Panc1 (cell line): ENCODE measurements around the gene CSTPP1. TPM values are rescaled to one million over a fixed set of nuclear protein-coding genes. Genes with fewer than 3 reads are reported as not detected.

Experiments used
- ATAC-seq: fragments of 200-7000 bp; cut with Tn5 transposase; 2 replicates; pipeline ENCODE4 v1.9.1; 2020; ENCODE audit warnings: mild to moderate bottlenecking, moderate library complexity
- BruUV-seq: library from RNA; stranded (reverse); fragments of 400-500 nt; replicated peaks from 2 replicates; lab custom pipeline; 2021; lab: Mats Ljungman, UMichigan
- CTCF ChIA-PET: fragments of 300-600 bp; sonication (Branson Sonifier 250); formaldehyde crosslinking; loops from one replicate; lab custom pipeline; 2022; ENCODE audit warnings: antibody characterized with exemption; lab: Charles Lee
- POLR2A ChIA-PET: fragments of 300-600 bp; sonication (Branson Sonifier 250); formaldehyde crosslinking; loops from one replicate; lab custom pipeline; 2022; ENCODE audit warnings: antibody characterized with exemption; lab: Charles Lee
- DNase-seq: peaks from one replicate; pipeline ENCODE4 v3.0.0-alpha.2; 2010; ENCODE audit warnings: low read depth, low spot score
- H3K27ac ChIP-seq: 2 replicates; pipeline ENCODE4 v1.5.1; 2011; ENCODE audit warnings: mild to moderate bottlenecking, low read length, inconsistent platforms
- H3K27me3 ChIP-seq: fragments of 200-500 bp; sonication (Bioruptor generic); 2 replicates; pipeline ENCODE4 v1.6.0; 2014; ENCODE audit warnings: low read length, inconsistent platforms; ENCODE audit not compliant: control insufficient read depth, insufficient read depth
- H3K36me3 ChIP-seq: fragments of 200-500 bp; sonication (Bioruptor generic); 2 replicates; pipeline ENCODE4 v1.5.1; 2014; ENCODE audit warnings: inconsistent platforms, mild to moderate bottlenecking, low read length, moderate library complexity; ENCODE audit not compliant: control insufficient read depth, insufficient read depth
- H3K4me1 ChIP-seq: 2 replicates; pipeline ENCODE4 v1.5.1; 2011; ENCODE audit warnings: inconsistent platforms, mild to moderate bottlenecking, low read length, moderate library complexity; ENCODE audit not compliant: control insufficient read depth, insufficient read depth
- H3K4me3 ChIP-seq, 2 experiments: 2 replicates each; pipeline ENCODE4 v1.5.1; 2011 to 2012; ENCODE audit warnings: low read depth in 2 of 2, low read length in 2 of 2, mild to moderate bottlenecking in 2 of 2, inconsistent platforms in 1 of 2, moderate library complexity in 1 of 2
- H3K9me3 ChIP-seq: fragments of 200-500 bp; sonication (Bioruptor generic); 2 replicates; pipeline ENCODE4 v1.5.1; 2014; ENCODE audit warnings: low read depth, mild to moderate bottlenecking, inconsistent platforms, low read length, moderate library complexity; ENCODE audit not compliant: control insufficient read depth, insufficient read depth
- POLR2AphosphoS5 ChIP-seq: IDR thresholded peaks from 2 replicates; pipeline ENCODE4 v1.6.1; 2012; ENCODE audit warnings: mild to moderate bottlenecking, low read depth, low read length, moderate library complexity
- SIN3A ChIP-seq: IDR thresholded peaks from 2 replicates; pipeline ENCODE4 v1.6.1; 2012; ENCODE audit warnings: low read depth, mild to moderate bottlenecking, low read length, moderate library complexity, borderline replicate concordance; ENCODE audit not compliant: insufficient read depth
- TCF7L2 ChIP-seq: IDR thresholded peaks from 2 replicates; pipeline ENCODE4 v1.6.1; 2011; ENCODE audit warnings: mild to moderate bottlenecking, low read depth, low read length, inconsistent platforms
- in situ Hi-C: cut with HindIII; loops from 2 replicates; pipeline ENCODE4 v1.10.0; 2016; ENCODE audit warnings: low sequenced_read_pairs, low pct_unique_long_range_greater_than_20kb
- intact Hi-C: fragments of 100-400 bp; cut with micrococcal nuclease; formaldehyde crosslinking; loops from one replicate; pipeline ENCODE4 v1.10.0; 2022; ENCODE audit not compliant: unreplicated experiment
- total RNA-seq: library from RNA; stranded (reverse); gene quantifications from one replicate; pipeline ENCODE4 v1.2.1, GENCODE V29; 2021; ENCODE audit not compliant: unreplicated experiment
- TF ChIP-seq, protein P1 (sequence below), 2 experiments: IDR thresholded peaks; 2 replicates each; pipeline ENCODE4 v1.6.1; 2011 to 2012; ENCODE audit warnings: low read depth in 2 of 2, control low read depth in 1 of 2, low read length in 1 of 2, mild to moderate bottlenecking in 1 of 2, moderate library complexity in 1 of 2; ENCODE audit not compliant: insufficient read depth in 1 of 2
- TF ChIP-seq, protein P2 (sequence below): fragments of 450-650 bp; IDR thresholded peaks from 2 replicates; pipeline ENCODE4 v1.5.1; 2017; ENCODE audit warnings: mild to moderate bottlenecking

CSTPP1 gene
- total RNA-seq, 1 experiment from 2014 or later, result 29.0 TPM

DNA sequence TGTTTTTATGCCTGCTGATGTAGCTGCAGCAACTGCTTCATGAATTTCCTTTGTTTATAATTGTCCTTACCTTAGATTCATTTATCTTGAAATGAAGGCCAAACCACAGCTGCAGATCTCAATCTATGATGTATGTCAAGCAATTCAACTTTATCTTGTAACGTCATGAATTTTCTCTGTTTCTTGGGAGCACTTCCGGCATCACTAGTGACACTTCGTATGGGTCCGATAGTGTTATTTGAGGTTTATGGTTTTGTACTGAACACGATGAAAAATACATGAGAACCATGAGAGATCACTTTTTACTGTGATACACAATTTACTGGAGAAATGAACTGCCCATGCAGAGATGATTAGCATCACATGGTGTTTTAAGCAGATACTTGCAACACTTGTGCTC is 98.5 kb downstream of the CSTPP1 start:
- intact Hi-C loops, result no loop called here
- POLR2A ChIA-PET, result interaction anchor here (0.6 kb wide), 1 partner anchor 20 kb away, joined by 18 read pairs; no protein-coding TSS in a partner anchor
- in situ Hi-C loops, result no loop called here
- Histone ChIP-seq H3K9me3 (no peaks in the 10 kb centered on the region), H3K36me3 (no peaks in the 10 kb centered on the region), H3K4me3 (no peak overlapping the region), H3K27me3 (no peaks in the 10 kb centered on the region), H3K4me1 (no peaks in the 10 kb centered on the region), H3K27ac (no peak overlapping the region)
- no peak for DNase-seq
- no peak for ATAC-seq
- BruUV-seq, result no TSS peak
- TF ChIP-seq, protein P1, sequence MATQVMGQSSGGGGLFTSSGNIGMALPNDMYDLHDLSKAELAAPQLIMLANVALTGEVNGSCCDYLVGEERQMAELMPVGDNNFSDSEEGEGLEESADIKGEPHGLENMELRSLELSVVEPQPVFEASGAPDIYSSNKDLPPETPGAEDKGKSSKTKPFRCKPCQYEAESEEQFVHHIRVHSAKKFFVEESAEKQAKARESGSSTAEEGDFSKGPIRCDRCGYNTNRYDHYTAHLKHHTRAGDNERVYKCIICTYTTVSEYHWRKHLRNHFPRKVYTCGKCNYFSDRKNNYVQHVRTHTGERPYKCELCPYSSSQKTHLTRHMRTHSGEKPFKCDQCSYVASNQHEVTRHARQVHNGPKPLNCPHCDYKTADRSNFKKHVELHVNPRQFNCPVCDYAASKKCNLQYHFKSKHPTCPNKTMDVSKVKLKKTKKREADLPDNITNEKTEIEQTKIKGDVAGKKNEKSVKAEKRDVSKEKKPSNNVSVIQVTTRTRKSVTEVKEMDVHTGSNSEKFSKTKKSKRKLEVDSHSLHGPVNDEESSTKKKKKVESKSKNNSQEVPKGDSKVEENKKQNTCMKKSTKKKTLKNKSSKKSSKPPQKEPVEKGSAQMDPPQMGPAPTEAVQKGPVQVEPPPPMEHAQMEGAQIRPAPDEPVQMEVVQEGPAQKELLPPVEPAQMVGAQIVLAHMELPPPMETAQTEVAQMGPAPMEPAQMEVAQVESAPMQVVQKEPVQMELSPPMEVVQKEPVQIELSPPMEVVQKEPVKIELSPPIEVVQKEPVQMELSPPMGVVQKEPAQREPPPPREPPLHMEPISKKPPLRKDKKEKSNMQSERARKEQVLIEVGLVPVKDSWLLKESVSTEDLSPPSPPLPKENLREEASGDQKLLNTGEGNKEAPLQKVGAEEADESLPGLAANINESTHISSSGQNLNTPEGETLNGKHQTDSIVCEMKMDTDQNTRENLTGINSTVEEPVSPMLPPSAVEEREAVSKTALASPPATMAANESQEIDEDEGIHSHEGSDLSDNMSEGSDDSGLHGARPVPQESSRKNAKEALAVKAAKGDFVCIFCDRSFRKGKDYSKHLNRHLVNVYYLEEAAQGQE (IDR thresholded peaks at IDR 0.05; ENCODE audit: insufficient read depth in 1 of 2, low read depth in 2 of 2, low read length in 1 of 2), result no peak
- TF ChIP-seq TCF7L2 (no peak), SIN3A (no peak), POLR2AphosphoS5 (no peak)
- TF ChIP-seq, protein P2, sequence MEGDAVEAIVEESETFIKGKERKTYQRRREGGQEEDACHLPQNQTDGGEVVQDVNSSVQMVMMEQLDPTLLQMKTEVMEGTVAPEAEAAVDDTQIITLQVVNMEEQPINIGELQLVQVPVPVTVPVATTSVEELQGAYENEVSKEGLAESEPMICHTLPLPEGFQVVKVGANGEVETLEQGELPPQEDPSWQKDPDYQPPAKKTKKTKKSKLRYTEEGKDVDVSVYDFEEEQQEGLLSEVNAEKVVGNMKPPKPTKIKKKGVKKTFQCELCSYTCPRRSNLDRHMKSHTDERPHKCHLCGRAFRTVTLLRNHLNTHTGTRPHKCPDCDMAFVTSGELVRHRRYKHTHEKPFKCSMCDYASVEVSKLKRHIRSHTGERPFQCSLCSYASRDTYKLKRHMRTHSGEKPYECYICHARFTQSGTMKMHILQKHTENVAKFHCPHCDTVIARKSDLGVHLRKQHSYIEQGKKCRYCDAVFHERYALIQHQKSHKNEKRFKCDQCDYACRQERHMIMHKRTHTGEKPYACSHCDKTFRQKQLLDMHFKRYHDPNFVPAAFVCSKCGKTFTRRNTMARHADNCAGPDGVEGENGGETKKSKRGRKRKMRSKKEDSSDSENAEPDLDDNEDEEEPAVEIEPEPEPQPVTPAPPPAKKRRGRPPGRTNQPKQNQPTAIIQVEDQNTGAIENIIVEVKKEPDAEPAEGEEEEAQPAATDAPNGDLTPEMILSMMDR, result no peak
- CTCF ChIA-PET, result no interaction called here

DNA sequence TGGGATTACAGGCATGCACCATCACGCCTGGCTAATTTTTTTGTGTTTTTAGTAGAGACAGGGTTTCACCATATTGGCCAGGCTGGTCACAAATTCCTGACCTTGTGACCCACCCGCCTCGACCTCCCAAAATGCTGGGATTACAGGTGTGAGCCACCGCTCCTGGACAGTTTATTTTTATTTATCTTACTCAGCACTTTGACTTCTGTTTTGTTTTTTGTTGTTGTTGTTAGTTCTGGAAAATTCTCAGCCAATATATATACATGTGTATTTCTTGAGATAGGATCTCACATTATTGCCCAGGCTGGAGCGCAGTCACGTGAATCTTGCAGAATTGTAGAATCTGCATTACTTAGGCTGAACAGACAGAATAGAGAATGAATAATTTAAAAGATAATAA is 107.6 kb downstream of the CSTPP1 start:
- BruUV-seq, result no TSS peak
- in situ Hi-C loops, result no loop called here
- TF ChIP-seq POLR2AphosphoS5 (no peak), SIN3A (no peak), TCF7L2 (no peak)
- TF ChIP-seq, protein P1 (IDR thresholded peaks at IDR 0.05; ENCODE audit: insufficient read depth in 1 of 2, low read depth in 2 of 2, low read length in 1 of 2), result no peak
- TF ChIP-seq, protein P2, result no peak
- H3K9me3 ChIP-seq, result no peaks in the 10 kb centered on the region
- CTCF ChIA-PET, result no interaction called here
- intact Hi-C loops, result no loop called here
- ATAC-seq (no peak), DNase-seq (no peak)
- no peak overlapping the region for H3K27ac ChIP-seq
- H3K36me3 ChIP-seq, result no peaks in the 10 kb centered on the region
- POLR2A ChIA-PET, result no interaction called here
- H3K27me3 ChIP-seq, result no peaks in the 10 kb centered on the region
- no peaks in the 10 kb centered on the region for H3K4me1 ChIP-seq
- H3K4me3 ChIP-seq, result no peak overlapping the region
